Measurements from ENCODE around the gene VASP. TPM values are rescaled to one million over a fixed set of nuclear protein-coding genes. Genes with fewer than 3 reads are reported as not detected.
A peak's percentile ranks its signal among the peaks of the same experiment; 100 is the strongest.

VASP gene
- total RNA-seq, 2 experiments from 2014 or later: 166 to 180 TPM

DNA sequence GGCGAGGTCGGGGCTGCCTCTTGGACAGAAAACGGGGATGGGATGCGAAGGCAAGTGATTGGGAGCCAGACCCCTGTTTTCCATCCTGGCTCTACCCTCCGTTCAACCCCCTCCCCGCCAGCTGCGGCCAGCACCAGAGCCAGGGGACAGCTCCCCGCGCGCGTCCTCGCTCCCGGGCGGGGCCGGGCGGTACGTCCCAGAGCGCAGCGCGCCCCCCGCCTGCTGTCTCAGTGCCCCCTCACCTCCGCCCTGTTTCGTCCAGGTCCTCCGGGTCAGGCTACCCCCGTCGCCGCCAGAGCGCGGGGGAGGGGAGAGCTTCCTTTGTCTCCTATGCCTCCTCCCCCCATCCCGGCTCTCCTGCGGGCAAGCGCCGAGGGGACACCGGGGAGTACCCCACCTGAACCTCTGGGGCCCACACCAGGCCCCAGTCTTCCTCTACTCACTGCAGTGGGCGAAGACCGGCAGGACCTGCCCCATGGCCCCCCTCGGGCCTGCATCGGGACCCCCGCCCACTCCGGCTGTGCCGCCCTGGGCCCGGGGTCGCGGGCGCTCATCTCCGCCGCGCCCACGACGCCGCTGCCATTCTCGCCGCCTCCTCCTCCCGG lies 10.8 kb upstream of the VASP start:
- POLR2A ChIA-PET: interaction anchor here (0.5 to 2.7 kb wide), 8 partner anchors 9 to 146 kb away, joined by 3 to 8 read pairs (median 4); no protein-coding TSS in a partner anchor
- H3K4me1 Mint-ChIP-seq: peaks cover 38% of the 10 kb centered on the region
- H3K27ac Mint-ChIP-seq: no peak overlapping the region
- H3K27me3 Mint-ChIP-seq: peaks cover 27% of the 10 kb centered on the region
- peak overlapping the region; percentile 89 for H3K4me3 Mint-ChIP-seq
- peaks cover 6% of the 10 kb centered on the region for H3K36me3 Mint-ChIP-seq
- DNase-seq (peak; percentile 78), ATAC-seq (ENCODE audit: low read depth) (peak; percentile 18)
- no peaks in the 10 kb centered on the region for H3K9me3 Mint-ChIP-seq

DNA sequence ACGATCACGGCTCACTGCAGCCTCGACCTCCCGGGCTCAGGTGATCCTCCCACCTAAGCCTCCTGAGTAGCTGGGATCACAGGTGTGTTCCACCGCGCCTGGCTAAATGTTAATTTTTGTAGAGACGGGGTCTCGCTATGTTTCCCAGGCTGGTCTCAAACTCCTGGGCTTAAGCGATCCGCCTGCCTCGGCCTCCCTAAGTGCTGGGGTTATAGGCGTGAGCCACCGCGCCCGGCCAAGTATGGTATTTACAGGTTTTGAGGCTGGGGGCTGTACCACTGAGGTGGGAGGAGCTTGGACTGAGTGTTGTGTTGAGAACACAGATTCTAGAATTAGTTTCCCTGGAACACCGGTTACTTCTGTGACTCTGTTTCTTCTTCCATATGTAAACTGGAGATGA lies 9.5 kb upstream of the VASP start:
- Mint-ChIP-seq H3K27ac (peak overlapping the region; percentile 74), H3K9me3 (no peaks in the 10 kb centered on the region), H3K27me3 (peaks cover 23% of the 10 kb centered on the region), H3K4me1 (peaks cover 36% of the 10 kb centered on the region), H3K36me3 (peaks cover 6% of the 10 kb centered on the region), H3K4me3 (peak overlapping the region; percentile 88)
- DNase-seq (no peak), ATAC-seq (ENCODE audit: low read depth) (no peak)
- POLR2A ChIA-PET: interaction anchor here (0.6 to 2.0 kb wide), 5 partner anchors 10 to 187 kb away, joined by 3 to 5 read pairs (median 4); no protein-coding TSS in a partner anchor

DNA sequence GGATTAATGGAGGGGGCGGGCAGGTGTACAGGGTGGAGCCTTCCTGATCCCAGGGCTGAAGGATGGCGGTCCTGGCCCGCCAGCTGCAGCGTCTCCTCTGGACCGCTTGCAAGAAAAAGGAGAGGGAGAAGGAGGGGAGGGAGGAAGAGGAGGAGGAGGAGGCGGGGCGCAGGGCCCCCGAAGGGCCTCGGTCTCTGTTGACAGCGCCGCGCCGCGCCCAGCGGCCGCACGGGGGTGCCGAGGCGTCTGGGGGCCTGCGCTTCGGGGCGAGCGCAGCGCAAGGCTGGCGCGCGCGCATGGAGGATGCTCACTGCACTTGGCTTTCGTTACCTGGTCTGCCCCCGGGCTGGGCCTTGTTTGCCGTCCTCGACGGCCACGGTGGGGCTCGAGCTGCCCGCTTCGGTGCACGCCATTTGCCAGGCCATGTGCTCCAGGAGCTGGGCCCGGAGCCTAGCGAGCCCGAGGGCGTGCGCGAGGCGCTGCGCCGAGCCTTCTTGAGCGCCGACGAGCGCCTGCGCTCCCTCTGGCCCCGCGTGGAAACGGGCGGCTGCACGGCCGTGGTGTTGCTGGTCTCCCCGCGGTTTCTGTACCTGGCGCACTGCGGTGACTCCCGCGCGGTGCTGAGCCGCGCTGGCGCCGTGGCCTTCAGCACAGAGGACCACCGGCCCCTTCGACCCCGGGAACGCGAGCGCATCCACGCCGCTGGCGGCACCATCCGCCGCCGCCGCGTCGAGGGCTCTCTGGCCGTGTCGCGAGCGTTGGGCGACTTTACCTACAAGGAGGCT lies 8.7 kb upstream of the VASP start, which contains the start of gene PPM1N:
Gene PPM1N (plus strand): TSS at position 33 of the 785 bp plus-strand sequence. CDS start 30 bp downstream, at position 63.
- POLR2A ChIA-PET: interaction anchor here (0.7 to 2.0 kb wide), 8 partner anchors 10 to 186 kb away, joined by 3 to 10 read pairs (median 5); no protein-coding TSS in a partner anchor
- H3K4me1 Mint-ChIP-seq: peaks cover 31% of the 10 kb centered on the region
- H3K27ac Mint-ChIP-seq: peak within 1 kb of the TSS; percentile 74
- ATAC-seq (ENCODE audit: low read depth): peak; percentile 73
- H3K9me3 Mint-ChIP-seq: no peaks in the 10 kb centered on the region
- peaks cover 6% of the 10 kb centered on the region for H3K36me3 Mint-ChIP-seq
- peaks cover 20% of the 10 kb centered on the region for H3K27me3 Mint-ChIP-seq
- DNase-seq: peak; percentile 85
- H3K4me3 Mint-ChIP-seq: peak within 1 kb of the TSS; percentile 89

DNA sequence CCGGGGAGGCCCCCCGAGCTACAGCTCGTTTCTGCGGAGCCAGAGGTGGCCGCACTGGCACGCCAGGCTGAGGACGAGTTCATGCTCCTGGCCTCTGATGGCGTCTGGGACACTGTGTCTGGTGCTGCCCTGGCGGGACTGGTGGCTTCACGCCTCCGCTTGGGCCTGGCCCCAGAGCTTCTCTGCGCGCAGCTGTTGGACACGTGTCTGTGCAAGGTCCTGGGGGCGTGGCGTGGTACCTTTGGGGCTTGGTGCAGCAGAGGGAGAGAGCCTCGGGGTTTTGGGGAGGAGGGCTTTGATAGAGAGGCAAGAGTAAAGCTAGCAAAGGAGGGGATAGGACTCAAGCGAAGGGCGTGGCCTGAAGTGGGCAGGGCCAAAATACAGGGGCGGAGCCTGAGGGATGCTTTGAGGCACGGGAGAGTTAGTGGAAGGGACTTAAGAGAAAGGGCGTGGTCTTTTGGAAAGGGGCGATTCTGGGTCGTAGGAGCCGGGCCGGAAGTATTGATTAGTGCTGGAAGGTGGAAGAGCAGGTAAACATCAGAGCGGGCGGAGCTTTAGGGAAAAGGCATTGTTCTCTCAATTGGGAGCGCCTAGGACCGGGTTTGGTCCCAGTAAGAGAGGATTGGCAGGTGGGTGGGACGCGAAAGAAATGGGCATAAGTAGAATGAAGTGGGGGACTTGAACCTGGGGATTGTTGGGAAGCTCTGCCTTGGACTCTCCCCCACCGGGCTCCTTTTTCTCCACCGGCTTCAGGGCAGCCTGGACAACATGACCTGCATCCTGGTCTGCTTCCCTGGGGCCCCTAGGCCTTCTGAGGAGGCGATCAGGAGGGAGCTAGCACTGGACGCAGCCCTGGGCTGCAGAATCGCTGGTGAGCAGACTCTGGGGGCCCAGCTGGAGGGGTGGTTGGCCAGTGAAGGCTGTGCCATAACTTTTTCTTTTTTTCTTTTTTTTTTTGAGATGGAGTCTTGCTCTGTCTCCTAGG lies 7.8 kb upstream of the VASP start:
- ATAC-seq (ENCODE audit: low read depth) (peak; percentile 21), DNase-seq (peak; percentile 81)
- peaks cover 32% of the 10 kb centered on the region for H3K4me1 Mint-ChIP-seq
- POLR2A ChIA-PET: interaction anchor here (0.8 to 2.0 kb wide), 8 partner anchors 9 to 142 kb away, joined by 3 to 10 read pairs (median 5); no protein-coding TSS in a partner anchor
- H3K36me3 Mint-ChIP-seq: peaks cover 8% of the 10 kb centered on the region
- no peaks in the 10 kb centered on the region for H3K9me3 Mint-ChIP-seq
- peak overlapping the region; percentile 61 for H3K4me3 Mint-ChIP-seq
- H3K27me3 Mint-ChIP-seq: peaks cover 19% of the 10 kb centered on the region
- peak overlapping the region; percentile 8 for H3K27ac Mint-ChIP-seq

DNA sequence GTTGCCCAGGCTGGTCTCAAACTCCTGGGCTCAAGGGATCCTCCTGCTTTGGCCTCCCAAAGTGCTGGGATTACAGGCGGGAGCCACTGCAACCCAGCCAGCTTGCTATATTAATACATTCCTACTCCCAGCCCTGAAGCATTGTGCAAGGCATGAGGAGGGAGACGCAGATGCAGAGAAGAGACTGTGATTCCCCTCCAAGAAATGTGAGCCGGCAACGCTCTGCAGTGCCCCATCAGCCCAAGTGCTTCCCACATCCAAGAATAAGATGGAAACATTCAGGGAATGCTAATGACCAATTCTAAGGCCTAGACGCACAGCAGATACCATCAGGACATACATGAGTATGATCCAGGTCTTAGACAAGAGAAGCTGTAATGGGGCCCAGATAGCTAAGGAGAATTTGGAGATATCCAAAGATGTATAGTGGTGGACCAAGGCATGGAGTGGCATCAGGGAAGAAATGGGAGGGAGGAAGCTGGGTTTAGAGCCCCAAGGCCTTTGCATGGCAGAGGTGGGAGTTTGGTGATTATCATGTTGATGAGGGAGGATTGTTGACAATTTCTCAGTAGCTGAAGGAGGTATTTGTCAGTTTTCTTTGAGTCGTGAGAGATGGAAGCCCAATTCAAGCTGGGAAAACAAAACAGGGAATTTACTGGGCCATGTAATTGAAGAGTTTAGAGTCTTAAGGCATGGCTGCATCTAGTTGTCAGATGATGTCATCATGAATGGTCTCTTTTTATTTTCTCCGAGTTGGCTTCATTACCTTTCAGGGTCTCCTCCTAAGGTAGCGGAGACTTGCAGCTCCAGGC lies 6.2 kb upstream of the VASP start:
- Mint-ChIP-seq H3K27ac (no peak overlapping the region), H3K36me3 (peaks cover 10% of the 10 kb centered on the region), H3K4me3 (no peak overlapping the region), H3K4me1 (peaks cover 29% of the 10 kb centered on the region), H3K9me3 (no peaks in the 10 kb centered on the region), H3K27me3 (peaks cover 6% of the 10 kb centered on the region)
- no peak for ATAC-seq (ENCODE audit: low read depth)
- DNase-seq: no peak
- POLR2A ChIA-PET: interaction anchor here (0.6 kb wide), 1 partner anchor 1289 kb away, joined by 3 read pairs; no protein-coding TSS in a partner anchor

DNA sequence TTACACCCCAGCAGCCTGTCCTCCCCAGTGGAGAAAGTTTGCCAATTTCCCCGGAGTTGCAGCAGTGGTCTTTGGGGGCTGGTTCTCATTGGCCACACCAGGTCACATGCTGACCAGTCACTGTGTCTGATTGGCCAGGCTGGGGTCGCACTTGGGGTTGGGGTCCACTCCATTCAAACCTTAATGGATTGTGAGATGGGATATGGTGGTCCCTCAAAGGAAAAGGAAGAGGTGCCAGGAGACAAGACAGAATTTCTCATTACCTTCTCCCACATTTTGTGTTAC lies 5.6 kb upstream of the VASP start:
- H3K27ac Mint-ChIP-seq: no peak overlapping the region
- peaks cover 5% of the 10 kb centered on the region for H3K27me3 Mint-ChIP-seq
- ATAC-seq (ENCODE audit: low read depth): no peak
- no peak for DNase-seq
- H3K9me3 Mint-ChIP-seq: no peaks in the 10 kb centered on the region
- H3K4me3 Mint-ChIP-seq: no peak overlapping the region
- peaks cover 10% of the 10 kb centered on the region for H3K36me3 Mint-ChIP-seq
- H3K4me1 Mint-ChIP-seq: peaks cover 31% of the 10 kb centered on the region
- POLR2A ChIA-PET: interaction anchor here (0.6 kb wide), 1 partner anchor 1290 kb away, joined by 3 read pairs; no protein-coding TSS in a partner anchor

DNA sequence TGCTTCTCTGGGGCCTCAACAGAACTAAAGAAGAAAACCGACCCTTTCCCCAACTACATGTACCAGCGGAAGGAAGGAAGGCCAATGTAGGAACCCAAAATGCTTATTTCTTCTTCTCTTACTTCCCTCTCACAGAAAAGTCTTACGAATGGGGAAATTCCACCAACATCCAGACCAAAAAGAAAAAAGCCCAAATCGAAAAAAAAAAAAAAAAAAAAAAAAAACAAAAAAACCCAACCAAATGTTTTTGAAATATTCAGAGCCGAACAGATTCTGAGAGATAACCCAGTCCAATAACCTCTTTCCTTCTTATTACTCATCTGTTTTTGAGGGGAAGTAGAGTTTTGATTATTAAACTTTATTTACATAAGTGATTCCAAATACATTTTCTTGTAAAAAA lies 5.2 kb upstream of the VASP start:
- POLR2A ChIA-PET: no interaction called here
- Mint-ChIP-seq H3K36me3 (peaks cover 10% of the 10 kb centered on the region), H3K4me1 (peaks cover 29% of the 10 kb centered on the region), H3K4me3 (no peak overlapping the region), H3K27ac (no peak overlapping the region), H3K9me3 (no peaks in the 10 kb centered on the region), H3K27me3 (peaks cover 4% of the 10 kb centered on the region)
- ATAC-seq (ENCODE audit: low read depth) (no peak), DNase-seq (no peak)

DNA sequence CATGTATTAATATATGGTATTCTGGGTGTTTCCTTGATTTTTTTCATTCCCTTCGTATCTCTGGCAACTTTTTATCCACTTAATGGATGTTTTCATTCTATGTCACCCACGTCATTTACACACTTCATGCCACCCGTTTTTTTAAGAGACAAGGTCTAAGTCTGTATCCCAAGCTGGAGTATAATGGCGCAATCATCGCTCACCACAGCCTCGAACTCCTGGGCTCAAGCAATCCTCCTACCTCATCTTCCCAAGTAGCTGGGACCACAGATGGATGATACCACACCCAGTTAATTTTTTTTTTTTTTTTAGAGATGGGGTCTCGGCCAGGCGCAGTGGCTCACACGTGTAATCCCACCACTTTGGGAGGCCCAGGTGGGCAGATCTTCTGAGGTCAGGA lies 3.4 kb upstream of the VASP start:
- DNase-seq (no peak), ATAC-seq (ENCODE audit: low read depth) (no peak)
- H3K36me3 Mint-ChIP-seq: peaks cover 11% of the 10 kb centered on the region
- no peak overlapping the region for H3K27ac Mint-ChIP-seq
- POLR2A ChIA-PET: no interaction called here
- no peak overlapping the region for H3K4me3 Mint-ChIP-seq
- no peaks in the 10 kb centered on the region for H3K9me3 Mint-ChIP-seq
- peaks cover 19% of the 10 kb centered on the region for H3K4me1 Mint-ChIP-seq
- no peaks in the 10 kb centered on the region for H3K27me3 Mint-ChIP-seq

DNA sequence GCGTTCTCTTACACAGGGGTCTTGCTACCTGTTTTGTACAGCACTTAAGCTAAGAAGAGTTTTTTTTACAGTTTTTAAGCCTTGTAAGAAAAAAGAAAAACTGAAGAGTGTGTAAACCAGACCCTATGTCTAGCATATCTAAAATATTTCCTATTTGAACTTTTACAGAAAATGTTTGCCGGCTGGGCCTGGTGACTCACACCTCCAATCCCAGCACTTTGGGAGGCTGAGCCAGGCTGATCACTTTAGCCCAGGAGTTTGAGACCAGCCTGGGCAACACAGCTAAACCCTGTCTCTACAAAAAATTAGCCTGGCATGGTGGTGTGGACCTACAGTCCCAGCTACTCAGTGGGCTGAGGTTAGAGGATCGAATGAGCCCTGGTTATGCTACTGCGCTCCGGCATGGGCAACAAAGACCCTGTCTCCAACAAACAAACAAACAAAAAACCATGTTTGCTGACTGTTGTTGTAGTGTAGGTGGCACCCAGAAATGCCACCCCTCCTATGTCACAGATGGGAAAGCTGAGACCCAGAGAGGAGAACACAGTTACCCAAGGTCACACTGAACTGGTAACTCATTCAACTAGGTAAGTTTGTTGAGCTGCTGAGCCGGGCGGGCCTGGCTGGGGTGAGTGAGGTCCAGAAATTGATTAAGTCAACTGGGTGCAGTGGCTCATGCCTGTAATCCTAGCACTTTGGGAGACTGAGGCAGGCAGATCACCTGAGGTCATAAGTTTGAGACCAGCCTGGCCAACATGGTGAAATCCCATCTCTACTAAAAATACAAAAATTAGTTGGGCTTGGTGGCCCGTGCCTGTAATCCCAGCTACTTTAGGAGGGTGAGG lies 1.9 kb upstream of the VASP start:
- H3K9me3 Mint-ChIP-seq: no peaks in the 10 kb centered on the region
- H3K36me3 Mint-ChIP-seq: peaks cover 11% of the 10 kb centered on the region
- DNase-seq (no peak), ATAC-seq (ENCODE audit: low read depth) (no peak)
- H3K27ac Mint-ChIP-seq: peak overlapping the region; percentile 43
- POLR2A ChIA-PET: interaction anchor here (0.5 to 1.8 kb wide), 7 partner anchors 9 to 483 kb away, joined by 3 to 8 read pairs (median 4); no protein-coding TSS in a partner anchor
- H3K4me1 Mint-ChIP-seq: peaks cover 20% of the 10 kb centered on the region
- peak overlapping the region; percentile 81 for H3K4me3 Mint-ChIP-seq
- H3K27me3 Mint-ChIP-seq: no peaks in the 10 kb centered on the region

DNA sequence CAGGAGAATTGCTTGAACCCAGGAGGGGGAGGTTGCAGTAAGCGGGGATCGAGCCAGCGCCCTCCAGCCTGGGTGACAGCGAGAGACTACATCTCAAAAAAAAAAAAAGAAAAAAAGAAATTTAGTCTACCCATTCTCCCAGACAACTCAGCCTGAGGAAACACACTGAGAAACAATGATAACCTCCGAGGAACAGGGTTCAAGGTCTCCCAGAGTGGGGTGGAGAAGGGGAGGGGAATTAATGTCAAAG lies 1.4 kb upstream of the VASP start:
- DNase-seq: no peak
- POLR2A ChIA-PET: interaction anchor here (0.5 to 1.8 kb wide), 7 partner anchors 9 to 483 kb away, joined by 3 to 5 read pairs (median 4); no protein-coding TSS in a partner anchor
- Mint-ChIP-seq H3K36me3 (peaks cover 12% of the 10 kb centered on the region), H3K9me3 (no peaks in the 10 kb centered on the region), H3K27ac (peak overlapping the region; percentile 81), H3K27me3 (no peaks in the 10 kb centered on the region), H3K4me3 (peak overlapping the region; percentile 81), H3K4me1 (peaks cover 23% of the 10 kb centered on the region)
- ATAC-seq (ENCODE audit: low read depth): no peak

DNA sequence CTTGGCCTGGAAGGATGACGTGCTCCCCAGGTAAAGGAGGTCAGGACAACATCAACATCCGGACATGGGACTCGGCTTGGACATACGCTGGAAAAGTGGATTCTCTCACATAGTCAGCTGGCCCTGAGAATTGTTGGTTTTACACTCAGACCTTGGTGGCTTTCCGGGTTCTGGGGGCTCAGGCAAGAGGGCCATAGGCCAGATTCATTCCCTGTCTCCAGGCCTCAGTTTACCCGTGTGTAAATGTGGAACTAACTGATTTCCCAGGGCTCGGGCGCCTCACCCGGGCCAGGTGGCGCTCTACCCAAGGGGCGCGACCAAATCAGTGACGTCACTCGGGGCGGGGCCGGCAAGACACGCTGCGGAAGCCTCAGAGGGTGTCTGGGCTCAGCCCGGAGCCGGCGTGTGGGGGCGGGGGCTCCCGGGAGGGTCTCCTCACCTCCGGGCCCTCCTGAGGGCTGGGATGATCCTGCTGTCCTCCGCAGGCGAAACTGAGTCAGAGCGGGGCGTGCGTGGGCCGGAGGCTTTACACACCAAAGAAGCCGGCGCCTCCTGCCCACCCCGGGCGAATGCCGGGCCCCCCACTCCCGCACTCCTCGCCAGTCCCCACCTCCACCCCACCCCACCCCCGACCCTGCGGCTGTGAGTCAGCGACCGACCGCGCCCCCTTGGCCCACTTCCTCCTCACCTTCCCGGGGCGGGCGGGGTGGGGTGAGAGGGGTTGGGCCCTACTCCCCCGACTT lies 862 bp upstream of the VASP start:
- no peaks in the 10 kb centered on the region for H3K27me3 Mint-ChIP-seq
- DNase-seq (peak; percentile 99), ATAC-seq (ENCODE audit: low read depth) (peak; percentile 72)
- peak overlapping the region; percentile 87 for H3K4me3 Mint-ChIP-seq
- H3K36me3 Mint-ChIP-seq: peaks cover 12% of the 10 kb centered on the region
- peak overlapping the region; percentile 96 for H3K27ac Mint-ChIP-seq
- peaks cover 25% of the 10 kb centered on the region for H3K4me1 Mint-ChIP-seq
- H3K9me3 Mint-ChIP-seq: no peaks in the 10 kb centered on the region
- POLR2A ChIA-PET: interaction anchor here (0.5 to 1.8 kb wide), 7 partner anchors 9 to 484 kb away, joined by 3 to 5 read pairs (median 4); no protein-coding TSS in a partner anchor
